ENCODE results near the gene PTDSS2. TPM values are rescaled to one million over a fixed set of nuclear protein-coding genes. Genes with fewer than 3 reads are reported as not detected.

The PTDSS2 gene
- total and polyA plus RNA-seq, 2 of the 13 experiments (the other 11 are each of a cell fraction or from before 2014, with no cell fraction given) = 21.7 to 26.4 TPM

DNA sequence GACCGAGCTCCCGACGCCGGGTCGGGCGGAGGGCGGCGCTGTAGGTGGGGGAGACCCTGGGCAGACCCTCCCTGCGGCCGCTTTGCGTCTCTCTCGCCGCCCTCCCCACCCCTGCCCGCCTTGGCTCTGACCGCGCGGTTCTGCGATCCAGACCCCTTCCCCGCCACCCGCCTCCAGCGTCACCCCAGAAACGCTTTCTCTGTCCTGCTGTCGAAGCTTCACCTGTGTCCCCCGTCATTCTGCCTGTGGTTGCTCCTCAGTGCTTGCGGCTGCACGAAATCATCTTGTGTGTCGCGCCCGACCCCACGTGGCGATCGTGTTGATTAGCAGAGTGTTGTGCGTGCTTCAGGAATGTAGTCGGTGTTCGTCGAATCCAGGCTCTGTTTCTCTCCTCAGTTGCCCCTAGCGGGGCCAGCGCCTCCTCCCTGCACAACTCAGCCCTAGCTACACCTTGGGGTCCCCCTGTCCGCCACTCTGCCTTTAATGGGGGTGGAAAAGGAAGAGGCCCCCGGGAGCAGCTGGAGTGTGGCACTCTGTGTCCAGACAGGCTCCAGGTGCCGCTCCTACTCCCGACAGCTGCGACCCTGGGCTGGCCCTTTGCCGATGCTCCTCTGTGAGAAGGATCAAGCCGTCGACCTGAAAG, 851 bp downstream of the PTDSS2 start (continued):
- TF ChIP-seq NBN (conservative IDR thresholded peaks at IDR 0.05) (no peak), IRX3 (CRISPR knock-in tag; IDR thresholded peaks at IDR 0.05; ENCODE audit: borderline replicate concordance, low read depth) (no peak), STAG1 (CRISPR knock-in tag; IDR thresholded peaks at IDR 0.05) (peak; percentile 81), PRDM4 (CRISPR knock-in tag; IDR thresholded peaks at IDR 0.05; ENCODE audit: borderline replicate concordance) (no peak), MIXL1 (CRISPR knock-in tag; IDR thresholded peaks at IDR 0.05) (peak; percentile 35; the same call in 1 of the 2 replicates), CCDC6 (CRISPR knock-in tag; IDR thresholded peaks at IDR 0.05) (no peak), GZF1 (CRISPR knock-in tag; IDR thresholded peaks at IDR 0.05) (no peak; the same call in 1 of the 2 replicates), USF2 (IDR thresholded peaks at IDR 0.05; ENCODE audit: low read depth, low read length) (peak; percentile 21; the same call in 1 of the 2 replicates), USF2 (CRISPR knock-in tag; IDR thresholded peaks at IDR 0.05; ENCODE audit: borderline replicate concordance) (no peak), PBX3 (CRISPR knock-in tag; IDR thresholded peaks at IDR 0.05; ENCODE audit: borderline replicate concordance) (no peak), DRAP1 (CRISPR knock-in tag; IDR thresholded peaks at IDR 0.05) (no peak), SIN3A (IDR thresholded peaks at IDR 0.05; ENCODE audit: borderline replicate concordance, low read depth, low read length) (peak; percentile 31; the same call in 1 of the 2 replicates), TFDP1 (CRISPR knock-in tag; IDR thresholded peaks at IDR 0.05; ENCODE audit: borderline replicate concordance) (peak; percentile 72), PRMT3 (CRISPR knock-in tag; IDR thresholded peaks at IDR 0.05; ENCODE audit: borderline replicate concordance, low read depth) (no peak)
- TF ChIP-seq, protein P1, sequence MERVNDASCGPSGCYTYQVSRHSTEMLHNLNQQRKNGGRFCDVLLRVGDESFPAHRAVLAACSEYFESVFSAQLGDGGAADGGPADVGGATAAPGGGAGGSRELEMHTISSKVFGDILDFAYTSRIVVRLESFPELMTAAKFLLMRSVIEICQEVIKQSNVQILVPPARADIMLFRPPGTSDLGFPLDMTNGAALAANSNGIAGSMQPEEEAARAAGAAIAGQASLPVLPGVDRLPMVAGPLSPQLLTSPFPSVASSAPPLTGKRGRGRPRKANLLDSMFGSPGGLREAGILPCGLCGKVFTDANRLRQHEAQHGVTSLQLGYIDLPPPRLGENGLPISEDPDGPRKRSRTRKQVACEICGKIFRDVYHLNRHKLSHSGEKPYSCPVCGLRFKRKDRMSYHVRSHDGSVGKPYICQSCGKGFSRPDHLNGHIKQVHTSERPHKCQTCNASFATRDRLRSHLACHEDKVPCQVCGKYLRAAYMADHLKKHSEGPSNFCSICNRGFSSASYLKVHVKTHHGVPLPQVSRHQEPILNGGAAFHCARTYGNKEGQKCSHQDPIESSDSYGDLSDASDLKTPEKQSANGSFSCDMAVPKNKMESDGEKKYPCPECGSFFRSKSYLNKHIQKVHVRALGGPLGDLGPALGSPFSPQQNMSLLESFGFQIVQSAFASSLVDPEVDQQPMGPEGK (CRISPR knock-in tag; IDR thresholded peaks at IDR 0.05) = peak; percentile 22; the same call in 1 of the 2 replicates
- TF ChIP-seq, protein P2, sequence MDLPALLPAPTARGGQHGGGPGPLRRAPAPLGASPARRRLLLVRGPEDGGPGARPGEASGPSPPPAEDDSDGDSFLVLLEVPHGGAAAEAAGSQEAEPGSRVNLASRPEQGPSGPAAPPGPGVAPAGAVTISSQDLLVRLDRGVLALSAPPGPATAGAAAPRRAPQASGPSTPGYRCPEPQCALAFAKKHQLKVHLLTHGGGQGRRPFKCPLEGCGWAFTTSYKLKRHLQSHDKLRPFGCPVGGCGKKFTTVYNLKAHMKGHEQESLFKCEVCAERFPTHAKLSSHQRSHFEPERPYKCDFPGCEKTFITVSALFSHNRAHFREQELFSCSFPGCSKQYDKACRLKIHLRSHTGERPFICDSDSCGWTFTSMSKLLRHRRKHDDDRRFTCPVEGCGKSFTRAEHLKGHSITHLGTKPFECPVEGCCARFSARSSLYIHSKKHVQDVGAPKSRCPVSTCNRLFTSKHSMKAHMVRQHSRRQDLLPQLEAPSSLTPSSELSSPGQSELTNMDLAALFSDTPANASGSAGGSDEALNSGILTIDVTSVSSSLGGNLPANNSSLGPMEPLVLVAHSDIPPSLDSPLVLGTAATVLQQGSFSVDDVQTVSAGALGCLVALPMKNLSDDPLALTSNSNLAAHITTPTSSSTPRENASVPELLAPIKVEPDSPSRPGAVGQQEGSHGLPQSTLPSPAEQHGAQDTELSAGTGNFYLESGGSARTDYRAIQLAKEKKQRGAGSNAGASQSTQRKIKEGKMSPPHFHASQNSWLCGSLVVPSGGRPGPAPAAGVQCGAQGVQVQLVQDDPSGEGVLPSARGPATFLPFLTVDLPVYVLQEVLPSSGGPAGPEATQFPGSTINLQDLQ (CRISPR knock-in tag; IDR thresholded peaks at IDR 0.05) = no peak
